Mucosa of descending colon (tissue), 3 donors: ENCODE measurements around the gene NPAS4. TPM values are rescaled to one million over a fixed set of nuclear protein-coding genes. Genes with fewer than 3 reads are reported as not detected.

Experiments used
- ATAC-seq: fragments of 200-7000 bp; cut with Tn5 transposase; one replicate; pipeline ENCODE4 v1.9.1; 2020; ENCODE audit warnings: mild to moderate bottlenecking, moderate library complexity
- DNase-seq, 3 donors: peaks; one replicate each; pipeline ENCODE4 v3.0.0-alpha.2; 2020
- H3K36me3 ChIP-seq: fragments of 200-600 bp; one replicate; pipeline ENCODE4 v1.8.0; 2021; ENCODE audit warnings: low read depth, mild to moderate bottlenecking
- H3K4me1 ChIP-seq: fragments of 200-600 bp; one replicate; pipeline ENCODE4 v1.8.0; 2021; ENCODE audit warnings: low read depth, mild to moderate bottlenecking
- H3K4me3 ChIP-seq: fragments of 200-600 bp; one replicate; pipeline ENCODE4 v1.8.0; 2021; ENCODE audit warnings: mild to moderate bottlenecking
- H3K9me3 ChIP-seq: fragments of 200-600 bp; one replicate; pipeline ENCODE4 v1.8.0; 2021; ENCODE audit warnings: mild to moderate bottlenecking
- CTCF ChIP-seq: fragments of 200-600 bp; IDR thresholded peaks from one replicate; pipeline ENCODE4 v1.8.0; 2022; ENCODE audit warnings: antibody characterized with exemption, mild to moderate bottlenecking
- intact Hi-C, 2 donors: fragments of 100-400 bp; cut with DNase I in 1 of 2; cut with micrococcal nuclease in 1 of 2; formaldehyde crosslinking; loops; one replicate each; pipeline versions ENCODE4 v1.11.0 to v1.11.1; 2022; cut with DNase I, micrococcal nuclease
- total RNA-seq, 3 donors: library from RNA; stranded (reverse); fragmentation: NEBNext Ultra II Directional in 2 of 3; extraction: Animal tissue kit (Norgen Biotek cat#: 25700) in 2 of 3; gene quantifications; one replicate each; pipeline versions ENCODE4 v1.2.1 to v1.2.4, GENCODE V29; 2021 to 2023
- donor health status: DM: no; HTN: no; CAD: no; lungs with moderate emphysema.
- donor health status: DM: no; HTN: no; CAD: no.
- donor health status: DM: no; HTN: yes; CAD: no.

The NPAS4 gene
- total RNA-seq, 3 donors from 2014 or later = 5.6 TPM; not detected in 2

GRCh38 chr11:66418986-66419308 lies 1.9 kb upstream of the NPAS4 start:
- DNase-seq = no peak
- ATAC-seq = no peak
- no peak overlapping the region for H3K4me3 ChIP-seq
- no peaks in the 10 kb centered on the region for H3K9me3 ChIP-seq
- intact Hi-C loops = loop anchor here (10.0 kb wide), 2 partner anchors 256 to 266 kb away; partner anchors contain the start of gene RBM4B (in 1 of the 2)
- no peak for TF ChIP-seq CTCF
- H3K36me3 ChIP-seq = no peaks in the 10 kb centered on the region
- peaks cover 4% of the 10 kb centered on the region for H3K4me1 ChIP-seq

GRCh38 chr11:66419825-66420224 lies 1.0 kb upstream of the NPAS4 start:
- Histone ChIP-seq H3K4me1 (peaks cover 4% of the 10 kb centered on the region), H3K36me3 (no peaks in the 10 kb centered on the region), H3K4me3 (no peak overlapping the region), H3K9me3 (no peaks in the 10 kb centered on the region)
- no peak for TF ChIP-seq CTCF
- intact Hi-C loops = loop anchor here (10.0 kb wide), 2 partner anchors 255 to 265 kb away; partner anchors contain the start of gene RBM4B (in 1 of the 2)
- DNase-seq (no peak), ATAC-seq (no peak)

GRCh38 chr11:66421492-66422205 lies 814 bp downstream of the NPAS4 start:
- Histone ChIP-seq H3K4me3 (no peak overlapping the region), H3K36me3 (no peaks in the 10 kb centered on the region), H3K4me1 (peaks cover 4% of the 10 kb centered on the region), H3K9me3 (no peaks in the 10 kb centered on the region)
- ATAC-seq = peak; percentile 100
- DNase-seq = peak; percentile 84 to 97 (median 90)
- intact Hi-C loops = no loop called here
- no peak for TF ChIP-seq CTCF

- no peaks in the 10 kb centered on the region for H3K4me1 ChIP-seq
- H3K4me3 ChIP-seq = no peak overlapping the region
- intact Hi-C loops = no loop called here
- TF ChIP-seq CTCF = no peak
- ATAC-seq = no peak
- DNase-seq = no peak
- H3K9me3 ChIP-seq = no peaks in the 10 kb centered on the region
- no peaks in the 10 kb centered on the region for H3K36me3 ChIP-seq
Observed at GRCh38 chr11:66426314-66426713, 5.5 kb downstream of the NPAS4 start.

GRCh38 chr11:66428933-66429332 lies 8.1 kb downstream of the NPAS4 start:
- Histone ChIP-seq H3K36me3 (no peaks in the 10 kb centered on the region), H3K9me3 (no peaks in the 10 kb centered on the region), H3K4me3 (no peak overlapping the region), H3K4me1 (no peaks in the 10 kb centered on the region)
- no peak for ATAC-seq
- no peak for DNase-seq
- intact Hi-C loops = no loop called here
- TF ChIP-seq CTCF = no peak
